ENCODE results near the gene MRPS15. TPM values are rescaled to one million over a fixed set of nuclear protein-coding genes. Genes with fewer than 3 reads are reported as not detected.

Gene MRPS15
- total and polyA plus RNA-seq, 9 donors: 30.9 to 83.5 (median 38.0) TPM

- TF ChIP-seq CTCF (IDR thresholded peaks at IDR 0.05): no peak
- no peak for TF ChIP-seq POLR2A (IDR thresholded peaks at IDR 0.05)
- no peak for TF ChIP-seq EP300 (IDR thresholded peaks at IDR 0.05)
- 65% methylated on average over 8 of the region's 8 CpGs for WGBS, 3 donors
- intact Hi-C loops (cut with DNase I): no loop called here
- no peaks in the 10 kb centered on the region for H3K36me3 ChIP-seq
- no peaks in the 10 kb centered on the region for H3K27me3 ChIP-seq
- no peak overlapping the region for H3K27ac ChIP-seq
- no peaks in the 10 kb centered on the region for H3K4me1 ChIP-seq (ENCODE audit: insufficient read depth)
- no peak for DNase-seq
- no peaks in the 10 kb centered on the region for H3K9me3 ChIP-seq
- no peak overlapping the region for H3K4me3 ChIP-seq
These were observed 17.9 kb downstream of the MRPS15 start for GRCh38 chr1:36446271-36446670.

GRCh38 chr1:36443297-36443696 is 20.9 kb downstream of the MRPS15 start:
- H3K4me1 ChIP-seq (ENCODE audit: insufficient read depth): no peaks in the 10 kb centered on the region
- H3K9me3 ChIP-seq: no peaks in the 10 kb centered on the region
- no peak overlapping the region for H3K4me3 ChIP-seq
- H3K27me3 ChIP-seq: no peaks in the 10 kb centered on the region
- TF ChIP-seq CTCF (IDR thresholded peaks at IDR 0.05) (no peak), POLR2A (IDR thresholded peaks at IDR 0.05) (no peak), EP300 (IDR thresholded peaks at IDR 0.05) (no peak)
- H3K27ac ChIP-seq: no peak overlapping the region
- intact Hi-C loops (cut with DNase I): no loop called here
- H3K36me3 ChIP-seq: no peaks in the 10 kb centered on the region
- DNase-seq: no peak
- 69 to 83% (median 76%) methylated on average over 2 of the region's 2 CpGs for WGBS, 3 donors

GRCh38 chr1:36442337-36442736 is 21.8 kb downstream of the MRPS15 start:
- 88 to 94% (median 90%) methylated on average over 3 of the region's 3 CpGs for WGBS, 3 donors
- DNase-seq: no peak
- no peak overlapping the region for H3K27ac ChIP-seq
- TF ChIP-seq EP300 (IDR thresholded peaks at IDR 0.05): no peak
- no peak for TF ChIP-seq CTCF (IDR thresholded peaks at IDR 0.05)
- TF ChIP-seq POLR2A (IDR thresholded peaks at IDR 0.05): no peak
- no peaks in the 10 kb centered on the region for H3K9me3 ChIP-seq
- H3K36me3 ChIP-seq: no peaks in the 10 kb centered on the region
- H3K4me1 ChIP-seq (ENCODE audit: insufficient read depth): no peaks in the 10 kb centered on the region
- H3K27me3 ChIP-seq: no peaks in the 10 kb centered on the region
- no peak overlapping the region for H3K4me3 ChIP-seq
- intact Hi-C loops (cut with DNase I): no loop called here

GRCh38 chr1:36440646-36441045 is 23.5 kb downstream of the MRPS15 start:
- Histone ChIP-seq H3K27me3 (no peaks in the 10 kb centered on the region), H3K36me3 (no peaks in the 10 kb centered on the region), H3K4me3 (no peak overlapping the region), H3K4me1 (ENCODE audit: insufficient read depth) (no peaks in the 10 kb centered on the region), H3K9me3 (no peaks in the 10 kb centered on the region), H3K27ac (no peak overlapping the region)
- WGBS, 3 donors: 88 to 90% (median 88%) methylated on average over 3 of the region's 3 CpGs
- TF ChIP-seq POLR2A (IDR thresholded peaks at IDR 0.05) (no peak), CTCF (IDR thresholded peaks at IDR 0.05) (no peak), EP300 (IDR thresholded peaks at IDR 0.05) (no peak)
- no peak for DNase-seq
- intact Hi-C loops (cut with DNase I): no loop called here

GRCh38 chr1:36440044-36440443 is 24.1 kb downstream of the MRPS15 start:
- H3K4me1 ChIP-seq (ENCODE audit: insufficient read depth): no peaks in the 10 kb centered on the region
- H3K9me3 ChIP-seq: no peaks in the 10 kb centered on the region
- no peak overlapping the region for H3K4me3 ChIP-seq
- DNase-seq: no peak
- no peaks in the 10 kb centered on the region for H3K36me3 ChIP-seq
- 60 to 79% (median 77%) methylated on average over 3 of the region's 3 CpGs for WGBS, 3 donors
- H3K27me3 ChIP-seq: no peaks in the 10 kb centered on the region
- intact Hi-C loops (cut with DNase I): no loop called here
- no peak overlapping the region for H3K27ac ChIP-seq
- TF ChIP-seq CTCF (IDR thresholded peaks at IDR 0.05) (no peak), EP300 (IDR thresholded peaks at IDR 0.05) (no peak), POLR2A (IDR thresholded peaks at IDR 0.05) (no peak)
